SJSA1 (cell line): Measurements from ENCODE around the gene PLEKHA1. TPM values are rescaled to one million over a fixed set of nuclear protein-coding genes. Genes with fewer than 3 reads are reported as not detected.

Source experiments
- DNase-seq, 2 experiments: peaks; one replicate each; pipeline ENCODE4 v3.0.0-alpha.2; 2015 to 2020; ENCODE audit warnings: low spot score in 2 of 2, low read depth in 1 of 2
- H3K27ac ChIP-seq: fragments of 250-450 bp; sonication (Bioruptor Pico); 2 replicates; pipeline ENCODE4 v1.5.1; 2020; ENCODE audit warnings: mild to moderate bottlenecking, moderate library complexity
- H3K27me3 ChIP-seq: fragments of 250-450 bp; sonication (Bioruptor Pico); replicated peaks from 2 replicates; pipeline ENCODE4 v1.5.1; 2020; ENCODE audit warnings: mild to moderate bottlenecking, moderate library complexity
- H3K36me3 ChIP-seq: fragments of 250-450 bp; sonication (Bioruptor Pico); 2 replicates; pipeline ENCODE4 v1.5.1; 2020; ENCODE audit warnings: mild to moderate bottlenecking
- H3K4me1 ChIP-seq: fragments of 250-450 bp; sonication (Bioruptor Pico); replicated peaks from 2 replicates; pipeline ENCODE4 v1.6.1; 2021; ENCODE audit warnings: mild to moderate bottlenecking
- H3K4me3 ChIP-seq: fragments of 250-450 bp; sonication (Bioruptor Pico); 2 replicates; pipeline ENCODE4 v1.5.1; 2020; ENCODE audit warnings: mild to moderate bottlenecking
- H3K9me3 ChIP-seq: fragments of 250-450 bp; sonication (Bioruptor Pico); replicated peaks from 2 replicates; pipeline ENCODE4 v1.5.1; 2020; ENCODE audit warnings: mild to moderate bottlenecking
- total RNA-seq: library from RNA; depleted of rRNA; stranded (reverse); fragments of >200 nt; shearing (Covaris generic); gene quantifications from 2 replicates; pipeline ENCODE4 v1.2.3, GENCODE V29; 2014

Gene PLEKHA1
- total RNA-seq, 1 experiment from 2014 or later, result 23.5 TPM

- no peaks in the 10 kb centered on the region for H3K27me3 ChIP-seq
- no peak overlapping the region for H3K27ac ChIP-seq
- H3K4me1 ChIP-seq, result no peaks in the 10 kb centered on the region
- H3K9me3 ChIP-seq, result no peaks in the 10 kb centered on the region
- H3K4me3 ChIP-seq, result no peak overlapping the region
- DNase-seq, result no peak
- H3K36me3 ChIP-seq, result 0 out of 2 replicates have a peak, but pooled peaks cover 6% of the 10 kb centered on the region
Measured at GRCh38 chr10:122402548-122403131, 28.1 kb downstream of the PLEKHA1 start.

- no peak for DNase-seq
- no peaks in the 10 kb centered on the region for H3K4me1 ChIP-seq
- H3K36me3 ChIP-seq, result 0 out of 2 replicates have a peak, but pooled peaks cover 6% of the 10 kb centered on the region
- no peak overlapping the region for H3K4me3 ChIP-seq
- no peaks in the 10 kb centered on the region for H3K9me3 ChIP-seq
- no peak overlapping the region for H3K27ac ChIP-seq
- H3K27me3 ChIP-seq, result no peaks in the 10 kb centered on the region
Measured at GRCh38 chr10:122404576-122404975, 30.1 kb downstream of the PLEKHA1 start.

GRCh38 chr10:122407375-122408125 is 33.0 kb downstream of the PLEKHA1 start:
- Histone ChIP-seq H3K27me3 (no peaks in the 10 kb centered on the region), H3K36me3 (0 out of 2 replicates have a peak, but pooled peaks cover 6% of the 10 kb centered on the region), H3K4me1 (no peaks in the 10 kb centered on the region), H3K9me3 (no peaks in the 10 kb centered on the region), H3K27ac (no peak overlapping the region), H3K4me3 (no peak overlapping the region)
- no peak for DNase-seq

- Histone ChIP-seq H3K4me3 (no peak overlapping the region), H3K27ac (no peak overlapping the region), H3K27me3 (no peaks in the 10 kb centered on the region), H3K4me1 (no peaks in the 10 kb centered on the region), H3K9me3 (no peaks in the 10 kb centered on the region), H3K36me3 (no peaks in the 10 kb centered on the region; the same call in 1 of the 2 replicates)
- DNase-seq, result no peak
Measured at GRCh38 chr10:122413327-122413726, 38.8 kb downstream of the PLEKHA1 start.

- Histone ChIP-seq H3K36me3 (peaks cover 5% of the 10 kb centered on the region), H3K4me3 (no peak overlapping the region), H3K27ac (no peak overlapping the region), H3K4me1 (no peaks in the 10 kb centered on the region), H3K27me3 (no peaks in the 10 kb centered on the region), H3K9me3 (no peaks in the 10 kb centered on the region)
- DNase-seq, result no peak
Measured at GRCh38 chr10:122417667-122418066, 43.2 kb downstream of the PLEKHA1 start.

GRCh38 chr10:122419016-122419415 is 44.5 kb downstream of the PLEKHA1 start:
- Histone ChIP-seq H3K36me3 (peaks cover 5% of the 10 kb centered on the region), H3K27me3 (no peaks in the 10 kb centered on the region), H3K9me3 (no peaks in the 10 kb centered on the region), H3K4me1 (no peaks in the 10 kb centered on the region), H3K27ac (no peak overlapping the region), H3K4me3 (no peak overlapping the region)
- no peak for DNase-seq

- peaks cover 5% of the 10 kb centered on the region for H3K36me3 ChIP-seq
- H3K27ac ChIP-seq, result no peak overlapping the region
- no peak overlapping the region for H3K4me3 ChIP-seq
- no peak for DNase-seq
- no peaks in the 10 kb centered on the region for H3K4me1 ChIP-seq
- no peaks in the 10 kb centered on the region for H3K27me3 ChIP-seq
- no peaks in the 10 kb centered on the region for H3K9me3 ChIP-seq
Measured at GRCh38 chr10:122419876-122420623, 45.5 kb downstream of the PLEKHA1 start.

- H3K27ac ChIP-seq, result no peak overlapping the region
- H3K27me3 ChIP-seq, result no peaks in the 10 kb centered on the region
- no peak for DNase-seq
- H3K4me3 ChIP-seq, result no peak overlapping the region
- no peaks in the 10 kb centered on the region for H3K9me3 ChIP-seq
- H3K36me3 ChIP-seq, result peaks cover 5% of the 10 kb centered on the region
- H3K4me1 ChIP-seq, result no peaks in the 10 kb centered on the region
Measured at GRCh38 chr10:122420624-122421007, 46.1 kb downstream of the PLEKHA1 start.

- Histone ChIP-seq H3K36me3 (peaks cover 5% of the 10 kb centered on the region), H3K27ac (no peak overlapping the region), H3K27me3 (no peaks in the 10 kb centered on the region), H3K4me1 (no peaks in the 10 kb centered on the region), H3K9me3 (no peaks in the 10 kb centered on the region), H3K4me3 (no peak overlapping the region)
- no peak for DNase-seq
Measured at GRCh38 chr10:122421054-122421625, 46.6 kb downstream of the PLEKHA1 start.

GRCh38 chr10:122421742-122422141 is 47.2 kb downstream of the PLEKHA1 start:
- DNase-seq, result no peak
- Histone ChIP-seq H3K4me1 (no peaks in the 10 kb centered on the region), H3K9me3 (no peaks in the 10 kb centered on the region), H3K4me3 (no peak overlapping the region), H3K36me3 (peaks cover 5% of the 10 kb centered on the region), H3K27ac (no peak overlapping the region), H3K27me3 (no peaks in the 10 kb centered on the region)

- H3K27ac ChIP-seq, result no peak overlapping the region
Measured at GRCh38 chr10:122422266-122422989, 47.9 kb downstream of the PLEKHA1 start.

GRCh38 chr10:122424059-122424458 is 49.6 kb downstream of the PLEKHA1 start:
- Histone ChIP-seq H3K4me1 (no peaks in the 10 kb centered on the region), H3K4me3 (no peak overlapping the region), H3K36me3 (peaks cover 5% of the 10 kb centered on the region), H3K27me3 (no peaks in the 10 kb centered on the region), H3K9me3 (no peaks in the 10 kb centered on the region), H3K27ac (no peak overlapping the region)
- no peak for DNase-seq

More at GRCh38 chr10:122422266-122422989, 47.9 kb downstream of the PLEKHA1 start:
- no peaks in the 10 kb centered on the region for H3K27me3 ChIP-seq
- H3K4me1 ChIP-seq, result no peaks in the 10 kb centered on the region
- H3K4me3 ChIP-seq, result no peak overlapping the region
- no peaks in the 10 kb centered on the region for H3K9me3 ChIP-seq
- peaks cover 5% of the 10 kb centered on the region for H3K36me3 ChIP-seq
- DNase-seq, result no peak

- Histone ChIP-seq H3K4me3 (no peak overlapping the region), H3K9me3 (no peaks in the 10 kb centered on the region), H3K27ac (no peak overlapping the region), H3K4me1 (no peaks in the 10 kb centered on the region), H3K27me3 (no peaks in the 10 kb centered on the region), H3K36me3 (no peaks in the 10 kb centered on the region; the same call in none of the 2 replicates)
- DNase-seq, result no peak
Measured at GRCh38 chr10:122426829-122427228, 52.3 kb downstream of the PLEKHA1 start.
